Left hindlimb (tissue), 1 donor: ENCODE data around the gene GSTO2.

Experiments used
- DNase-seq: peaks from one replicate; pipeline ENCODE4 v3.0.0-alpha.2; 2018

The GSTO2 gene

GRCh38 chr10:104327745-104328645 is 59.0 kb downstream of the GSTO2 start:
- DNase-seq: peak; percentile 75

- no peak for DNase-seq
Measured at GRCh38 chr10:104328646-104328895, 59.6 kb downstream of the GSTO2 start.

- peak; percentile 76 for DNase-seq
Measured at GRCh38 chr10:104328896-104329710, 60.1 kb downstream of the GSTO2 start.

- peak; percentile 29 for DNase-seq
Measured at GRCh38 chr10:104329735-104330134, 60.8 kb downstream of the GSTO2 start.

DNA sequence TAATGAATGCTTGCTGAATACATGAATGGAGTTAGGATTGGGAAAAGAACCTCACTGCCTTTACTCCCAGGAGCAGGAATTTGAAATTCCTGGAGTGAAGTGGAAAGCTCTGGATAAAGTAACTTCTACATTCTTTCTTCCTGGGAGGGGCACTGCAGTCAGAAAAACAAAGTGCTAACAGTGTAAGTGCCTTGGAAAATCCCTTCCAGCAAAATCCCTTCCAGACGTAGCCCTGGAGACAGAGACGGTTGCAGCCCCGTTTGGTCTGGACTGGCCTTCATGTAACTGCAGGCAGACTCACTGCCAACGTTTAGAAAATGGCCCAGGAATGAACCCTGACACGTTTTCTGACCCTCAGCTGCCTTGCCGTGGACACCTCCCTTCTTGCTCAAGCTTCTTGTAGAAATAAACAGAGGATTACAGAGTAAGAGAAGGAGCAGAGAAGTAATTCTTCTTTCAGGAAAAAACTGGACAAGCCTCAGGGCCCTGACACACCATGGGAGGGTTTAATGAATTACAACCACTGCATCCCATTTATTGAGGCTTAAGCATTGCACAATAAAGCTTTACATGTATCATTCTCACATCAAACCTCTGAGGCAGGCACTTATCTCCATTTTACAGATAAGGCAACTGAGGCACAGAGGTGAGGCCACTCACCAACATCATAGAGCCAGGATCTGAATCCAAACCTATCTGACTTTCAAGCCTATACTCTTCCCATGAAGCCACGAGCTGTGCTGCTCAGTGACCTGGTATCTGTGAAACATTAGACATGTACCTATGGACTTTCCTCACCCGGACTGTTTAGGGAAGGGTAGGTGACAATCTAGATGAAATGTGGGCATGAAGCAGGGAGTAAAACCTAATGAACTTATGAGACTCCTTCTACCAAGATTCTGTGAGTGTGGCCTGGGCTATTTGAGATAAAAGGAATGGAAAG is 61.5 kb downstream of the GSTO2 start:
- peak; percentile 86 for DNase-seq

GRCh38 chr10:104331208-104331838 is 62.3 kb downstream of the GSTO2 start:
- peak; percentile 49 for DNase-seq

DNA sequence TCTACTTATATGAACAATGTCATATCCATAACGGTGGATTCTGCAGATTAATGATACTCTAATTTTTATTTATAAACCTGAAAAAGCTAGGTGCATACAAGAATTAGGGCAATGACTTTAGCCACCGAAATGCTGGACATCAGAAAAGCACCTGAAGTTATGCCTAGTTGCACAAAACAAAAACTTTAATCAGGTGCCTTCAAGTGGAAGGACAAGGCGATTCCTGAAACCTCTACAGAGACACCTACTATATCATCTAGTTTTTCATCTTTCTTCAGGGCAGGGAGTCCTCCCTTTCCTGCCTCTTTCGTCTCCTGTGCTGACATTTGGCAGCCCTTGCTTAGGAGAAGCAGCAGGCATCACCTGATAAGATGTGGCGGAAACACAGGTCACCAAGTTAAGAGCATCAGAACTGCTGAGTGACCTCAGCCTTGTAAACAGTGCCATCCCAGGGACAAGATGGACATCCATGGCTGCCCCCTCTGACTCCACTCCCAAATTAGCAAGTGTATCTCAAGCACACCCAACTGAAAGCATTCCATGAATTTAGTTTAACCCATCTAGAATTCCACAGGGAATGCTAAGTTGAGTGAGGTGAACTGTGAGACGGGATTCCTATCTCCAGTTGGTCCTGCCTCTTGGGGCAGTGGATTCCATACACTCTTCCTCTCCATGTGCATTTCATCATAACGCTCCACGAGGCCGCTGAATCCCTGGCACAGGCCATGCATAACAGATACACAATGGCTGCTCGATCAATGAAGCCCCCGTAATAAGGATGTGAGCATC is 63.5 kb downstream of the GSTO2 start:
- no peak for DNase-seq

DNA sequence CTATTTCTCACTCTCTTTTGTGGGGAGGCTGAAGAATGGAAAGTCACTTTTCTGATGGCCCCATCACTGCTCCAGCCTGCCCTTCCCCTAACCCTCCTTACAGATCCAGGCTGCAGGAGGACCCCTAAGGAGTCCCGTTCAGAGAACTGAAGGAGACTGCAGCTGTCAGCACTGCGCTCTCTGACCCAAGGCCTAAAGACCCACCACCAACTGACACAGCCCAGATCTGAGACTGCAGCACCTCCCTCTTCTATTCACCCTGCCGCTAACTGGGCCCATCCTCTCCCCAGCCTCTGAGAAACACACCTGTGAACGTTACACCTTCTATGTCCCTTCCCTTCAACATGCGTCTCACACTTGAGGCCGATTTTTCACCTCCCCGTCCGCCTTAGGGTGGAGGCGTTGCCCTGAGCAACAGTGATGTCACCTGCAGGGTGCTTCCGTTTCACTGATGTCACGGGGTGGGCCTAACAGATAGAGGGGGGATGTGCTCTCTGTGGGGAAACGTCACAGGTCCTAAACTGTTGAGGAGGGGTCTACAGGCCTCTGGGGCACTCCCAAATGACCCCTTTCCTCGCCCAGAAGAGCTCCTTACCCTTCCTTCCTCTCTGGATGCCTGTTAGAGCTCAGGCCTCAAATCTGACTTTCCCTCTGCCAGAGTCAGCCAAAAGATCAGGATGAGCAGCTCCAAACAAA is 64.2 kb downstream of the GSTO2 start:
- DNase-seq: no peak

DNA sequence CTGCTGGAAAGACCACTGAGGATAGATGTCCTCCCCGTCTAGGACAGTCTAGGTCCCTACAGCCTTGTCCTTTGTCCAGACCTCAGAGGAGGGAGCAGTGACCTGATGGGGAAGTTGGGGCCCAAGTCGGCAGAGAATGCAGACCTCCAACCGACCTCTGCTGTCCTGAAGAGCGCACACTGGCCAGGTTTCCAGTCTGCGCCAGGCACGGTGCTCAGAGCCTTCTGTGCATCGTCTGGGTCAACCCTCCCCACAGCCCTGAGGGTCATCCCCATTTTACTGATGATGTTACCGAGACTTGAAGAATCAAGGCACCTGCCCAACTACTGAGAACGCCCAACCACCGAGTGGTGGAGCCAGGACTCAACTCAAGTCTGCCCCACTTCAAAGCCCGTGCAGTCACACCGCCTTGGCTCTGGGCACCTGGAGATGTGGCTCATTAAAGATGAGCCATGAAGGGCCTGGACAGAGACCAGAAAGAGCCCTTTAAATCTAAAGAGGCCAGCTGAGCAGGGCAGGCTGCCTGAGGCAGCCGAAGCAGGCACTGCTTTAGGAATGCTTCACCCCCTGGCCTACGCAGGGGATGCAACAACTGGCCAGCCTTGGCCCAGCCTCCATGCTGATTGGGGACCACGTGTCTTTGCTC is 64.9 kb downstream of the GSTO2 start:
- no peak for DNase-seq

- DNase-seq: no peak
Measured at GRCh38 chr10:104334561-104334960, 65.6 kb downstream of the GSTO2 start.

GRCh38 chr10:104334965-104335650 is 66.1 kb downstream of the GSTO2 start:
- no peak for DNase-seq

DNA sequence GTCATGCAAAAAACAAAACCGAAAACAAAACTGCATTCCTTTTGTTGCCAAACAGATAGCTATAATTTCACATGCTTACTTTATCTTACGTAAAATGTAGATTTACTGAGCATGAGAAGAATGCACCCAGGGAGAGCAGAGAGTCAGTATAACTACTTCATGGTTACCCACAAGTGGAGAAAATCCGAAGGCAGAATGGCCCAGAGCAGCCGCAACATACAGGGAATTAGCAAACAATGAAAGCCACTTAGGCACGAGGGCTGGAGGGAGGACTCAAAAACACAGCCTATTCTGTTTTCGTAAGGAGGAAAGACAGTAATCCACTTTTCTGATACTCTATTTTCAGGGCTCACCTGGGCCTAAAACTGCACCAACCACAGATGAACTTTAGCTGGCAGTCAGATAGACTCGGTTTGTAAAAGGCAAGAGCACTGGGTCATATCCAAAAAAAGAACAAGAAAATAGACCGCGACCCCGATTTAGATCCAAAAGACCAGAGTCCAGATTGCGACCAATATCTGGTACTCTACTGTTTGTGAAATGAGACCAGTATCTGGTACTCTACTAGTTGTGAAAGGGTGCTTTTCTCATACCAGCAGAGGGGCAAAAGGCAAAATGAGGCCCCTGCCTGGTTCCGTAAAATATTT is 68.0 kb downstream of the GSTO2 start:
- no peak for DNase-seq

DNA sequence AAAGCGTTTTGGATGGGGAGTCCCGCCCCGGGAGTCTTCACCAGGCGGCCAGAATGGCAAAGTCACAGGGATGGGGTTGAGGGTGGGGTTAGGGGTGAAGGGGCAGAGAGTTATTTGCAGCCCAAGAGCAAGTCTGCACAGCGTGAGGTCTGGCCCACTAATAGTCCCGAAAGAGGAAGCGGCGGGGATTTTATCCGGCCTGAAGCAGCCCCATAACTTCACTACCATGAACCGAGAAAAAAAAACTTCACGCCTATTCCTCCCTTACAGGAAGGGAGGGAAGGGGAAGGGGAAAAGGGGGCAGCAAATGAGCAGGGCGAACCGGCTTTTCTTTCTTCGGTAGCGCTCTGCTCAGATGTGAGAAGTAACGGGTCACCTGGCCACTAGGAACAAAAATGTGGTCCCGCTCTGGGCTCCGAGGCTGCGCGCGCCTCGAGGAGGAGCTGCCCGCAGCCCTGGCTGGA is 68.6 kb downstream of the GSTO2 start:
- DNase-seq: no peak

- peak; percentile 89 for DNase-seq
Measured at GRCh38 chr10:104337985-104338735, 69.2 kb downstream of the GSTO2 start, which contains the start of gene ITPRIP. ITPRIP (minus strand) TSS chr10:104338465; CDS start chr10:104316051, 22,414 bp downstream.

GRCh38 chr10:104339469-104340110 is 70.6 kb downstream of the GSTO2 start:
- DNase-seq: peak; percentile 68

- no peak for DNase-seq
Measured at GRCh38 chr10:104340111-104340526, 71.1 kb downstream of the GSTO2 start.

DNA sequence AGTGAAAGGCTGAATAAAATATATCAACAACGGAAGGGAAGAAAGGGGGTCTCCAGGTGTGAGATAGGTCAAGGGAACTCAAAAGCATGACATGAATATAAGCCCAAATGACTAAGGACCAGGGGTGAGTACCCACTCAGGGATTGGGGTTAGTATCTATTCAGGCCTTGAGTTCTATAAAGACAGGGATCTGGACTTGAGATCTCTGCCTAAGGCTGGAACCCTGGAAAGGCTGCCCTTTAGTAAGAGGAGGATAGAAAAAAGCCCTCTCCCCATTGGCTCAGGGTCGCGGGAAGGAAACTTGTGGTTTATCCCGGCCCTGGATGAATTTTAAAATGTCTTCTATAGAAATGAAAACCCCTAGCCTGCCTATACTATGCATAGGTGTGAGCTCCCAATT is 71.7 kb downstream of the GSTO2 start:
- DNase-seq: no peak

GRCh38 chr10:104342941-104343411 is 74.0 kb downstream of the GSTO2 start:
- DNase-seq: no peak
